Breast epithelium (tissue), 3 donors: Measurements from ENCODE around the gene HMHB1.

Experiments used
- POLR2AphosphoS5 ChIP-seq, 3 donors: sonication (generic); formaldehyde crosslinking; IDR thresholded peaks; one replicate each; pipeline ENCODE4 v1.6.1; 2017; ENCODE audit warnings: antibody characterized with exemption in 3 of 3
- TF ChIP-seq, protein P1 (sequence below), 3 donors: fragments of 450-650 bp; IDR thresholded peaks; one replicate each; pipeline ENCODE4 v1.5.1; 2016 to 2017; ENCODE audit warnings: antibody characterized with exemption in 3 of 3, mild to moderate bottlenecking in 3 of 3, moderate library complexity in 3 of 3

DNA sequence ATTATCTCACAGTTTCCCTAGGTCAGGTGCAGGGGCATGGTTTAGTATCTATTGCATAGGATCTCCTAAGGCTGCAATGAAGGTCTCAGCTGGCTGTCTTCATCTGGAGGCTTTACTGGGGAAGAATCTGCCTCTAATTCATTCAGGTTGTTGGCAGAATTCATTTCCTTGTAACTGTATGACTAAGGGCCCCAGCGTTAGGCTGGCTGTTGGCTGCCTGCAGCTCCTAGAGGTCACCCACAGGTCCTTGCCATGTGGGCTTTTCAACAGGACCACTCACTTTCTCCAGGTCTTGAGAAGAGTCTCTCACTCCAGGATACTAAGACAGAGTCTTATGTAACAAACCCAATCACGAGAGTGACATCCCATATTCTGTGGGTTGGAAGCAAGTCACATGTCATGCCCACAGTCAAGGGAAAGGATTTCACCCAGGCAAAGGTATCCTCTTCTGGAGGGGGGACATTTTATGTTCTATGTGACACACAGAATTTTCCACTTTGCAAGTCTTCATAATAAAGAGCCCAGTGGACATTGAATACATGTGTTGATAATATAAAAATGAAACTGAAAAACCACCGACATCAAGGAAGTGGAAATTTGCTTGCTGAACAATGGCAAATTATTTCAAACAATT is 38.2 kb downstream of the HMHB1 start:
- no peak for TF ChIP-seq POLR2AphosphoS5 (IDR thresholded peaks at IDR 0.05)
- TF ChIP-seq, protein P1, sequence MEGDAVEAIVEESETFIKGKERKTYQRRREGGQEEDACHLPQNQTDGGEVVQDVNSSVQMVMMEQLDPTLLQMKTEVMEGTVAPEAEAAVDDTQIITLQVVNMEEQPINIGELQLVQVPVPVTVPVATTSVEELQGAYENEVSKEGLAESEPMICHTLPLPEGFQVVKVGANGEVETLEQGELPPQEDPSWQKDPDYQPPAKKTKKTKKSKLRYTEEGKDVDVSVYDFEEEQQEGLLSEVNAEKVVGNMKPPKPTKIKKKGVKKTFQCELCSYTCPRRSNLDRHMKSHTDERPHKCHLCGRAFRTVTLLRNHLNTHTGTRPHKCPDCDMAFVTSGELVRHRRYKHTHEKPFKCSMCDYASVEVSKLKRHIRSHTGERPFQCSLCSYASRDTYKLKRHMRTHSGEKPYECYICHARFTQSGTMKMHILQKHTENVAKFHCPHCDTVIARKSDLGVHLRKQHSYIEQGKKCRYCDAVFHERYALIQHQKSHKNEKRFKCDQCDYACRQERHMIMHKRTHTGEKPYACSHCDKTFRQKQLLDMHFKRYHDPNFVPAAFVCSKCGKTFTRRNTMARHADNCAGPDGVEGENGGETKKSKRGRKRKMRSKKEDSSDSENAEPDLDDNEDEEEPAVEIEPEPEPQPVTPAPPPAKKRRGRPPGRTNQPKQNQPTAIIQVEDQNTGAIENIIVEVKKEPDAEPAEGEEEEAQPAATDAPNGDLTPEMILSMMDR (IDR thresholded peaks at IDR 0.05), result no peak
